CD4-positive, alpha-beta T cell treated with Interferon alpha-2 for 1 hour (primary cell): ENCODE results near the gene MACROD2.

Experiments
- DNase-seq, 2 donors: peaks; one replicate each; pipeline ENCODE4 v3.0.0-alpha.2; 2020 to 2022

The MACROD2 gene

DNA sequence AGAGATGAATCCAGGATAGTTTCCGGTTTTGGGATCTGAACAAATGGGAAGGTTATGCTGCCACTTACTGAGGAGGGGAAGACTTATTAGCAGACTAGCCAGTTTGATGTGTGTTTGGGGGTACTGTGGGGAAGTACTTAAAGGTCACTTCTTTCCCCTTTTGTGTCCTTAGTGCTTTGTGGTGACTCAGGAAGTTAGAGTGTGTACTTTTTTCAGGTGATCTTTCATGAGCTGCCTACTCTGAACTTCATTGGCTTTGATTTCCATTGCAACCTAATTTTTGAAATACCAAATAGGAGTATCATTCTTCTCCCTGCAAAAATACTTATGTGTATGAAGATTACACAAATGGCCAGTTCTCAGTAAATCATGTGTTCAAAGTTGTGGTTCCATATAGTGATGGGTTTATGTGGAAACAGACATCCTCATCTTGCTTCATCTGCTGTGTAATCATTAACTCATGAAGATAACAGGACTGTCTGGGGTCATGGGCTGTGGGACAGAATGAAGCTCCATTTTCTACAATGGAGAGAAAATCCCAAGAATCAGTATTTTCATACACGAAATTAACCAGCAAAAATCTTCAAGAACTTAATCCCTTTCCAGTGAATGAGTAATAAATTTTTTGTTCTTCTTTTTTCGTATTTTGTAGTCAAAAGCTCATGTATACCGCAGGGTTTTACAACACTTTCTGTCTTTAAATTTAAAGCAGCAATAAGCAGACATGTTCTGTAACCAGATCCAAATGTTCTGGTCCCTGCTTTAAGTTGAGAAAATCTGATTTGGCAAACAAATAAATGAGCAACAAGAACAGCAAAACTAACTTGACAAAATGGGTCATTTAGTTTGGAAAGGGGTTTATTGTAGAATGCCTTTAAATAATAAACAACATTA, 614.3 kb downstream of the MACROD2 start:
- no peak for DNase-seq

DNA sequence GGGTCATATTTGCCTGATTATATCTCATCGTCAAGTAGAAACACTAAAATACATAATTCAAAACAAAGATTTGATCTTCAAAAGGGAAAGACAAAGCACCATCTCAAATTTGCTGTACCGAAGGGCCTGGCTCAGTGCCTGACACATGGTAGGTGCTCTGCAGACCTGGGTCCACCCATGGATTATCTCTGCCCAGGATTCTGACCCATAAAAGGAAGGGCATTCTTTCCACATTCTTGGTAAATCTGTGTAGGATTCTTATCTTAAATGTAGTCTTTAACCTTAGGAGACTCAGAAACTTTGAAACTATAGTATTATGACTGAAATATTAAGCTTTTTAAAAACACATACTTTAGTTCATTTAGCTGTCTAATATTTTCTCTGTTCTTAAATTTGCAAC, 616.2 kb downstream of the MACROD2 start:
- no peak for DNase-seq

DNA sequence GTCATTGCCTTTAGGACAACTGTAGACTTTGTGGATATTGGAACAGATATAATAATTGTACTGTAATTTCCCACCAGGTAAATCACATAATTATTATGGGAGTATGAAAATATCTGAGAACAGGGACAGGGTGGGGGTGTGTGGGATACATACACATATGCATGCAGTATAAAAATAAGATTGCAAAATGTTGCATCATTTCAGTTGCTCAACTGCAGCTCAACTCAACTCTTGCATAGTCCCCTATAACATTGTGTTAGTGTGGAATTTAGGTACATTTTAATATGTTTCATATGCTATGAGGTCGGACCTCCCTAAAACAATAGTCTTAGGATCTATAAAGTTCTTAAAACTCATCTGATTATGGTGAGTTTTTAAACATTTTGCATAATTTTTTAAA, 617.1 kb downstream of the MACROD2 start:
- no peak for DNase-seq

GRCh38 chr20:14616003-14616402, 620.7 kb downstream of the MACROD2 start:
- no peak for DNase-seq

- no peak for DNase-seq
Measured at GRCh38 chr20:14617123-14617522, 621.8 kb downstream of the MACROD2 start.

GRCh38 chr20:14619411-14619810, 624.1 kb downstream of the MACROD2 start:
- no peak for DNase-seq

GRCh38 chr20:14622796-14623195, 627.5 kb downstream of the MACROD2 start:
- no peak for DNase-seq

GRCh38 chr20:14631011-14631410, 635.7 kb downstream of the MACROD2 start:
- no peak for DNase-seq

DNA sequence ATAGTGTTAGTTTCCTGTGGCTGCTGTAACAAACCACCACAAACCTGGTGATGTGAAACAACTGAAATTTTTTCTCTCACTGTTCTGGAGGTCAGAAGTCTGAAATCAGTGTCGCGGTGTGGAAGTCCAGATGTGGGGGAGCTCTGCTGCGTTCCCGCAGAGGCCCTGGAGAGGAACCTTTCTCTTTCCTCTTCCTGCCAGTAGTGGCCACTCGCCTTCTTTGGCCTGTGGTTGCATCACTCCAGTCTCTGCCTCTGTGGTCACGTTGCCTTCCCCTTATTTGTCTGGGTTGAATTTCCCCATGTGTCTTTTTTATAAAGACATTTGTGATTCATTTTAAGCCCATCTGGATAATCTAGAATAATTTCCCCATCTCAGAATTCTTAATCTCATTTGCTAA, 637.6 kb downstream of the MACROD2 start:
- DNase-seq, result no peak

DNA sequence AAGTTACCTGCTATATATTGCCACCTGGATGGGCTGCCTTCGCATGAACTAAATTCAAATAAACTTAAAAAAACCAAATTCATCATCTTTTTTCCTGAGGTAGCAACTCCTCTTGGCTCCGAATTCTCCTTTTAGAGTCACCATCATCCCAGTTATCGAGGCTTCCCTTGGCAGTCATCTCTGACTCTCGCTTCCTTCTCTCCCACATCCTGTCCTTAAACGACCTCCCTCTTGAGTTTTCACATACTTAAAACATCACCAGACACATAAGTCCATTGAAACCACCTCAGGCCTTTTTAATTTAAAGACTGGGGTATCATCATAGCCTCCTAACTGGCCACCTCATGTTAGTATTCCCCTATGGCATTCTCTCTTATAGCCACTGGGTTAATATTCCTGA, 638.2 kb downstream of the MACROD2 start:
- no peak for DNase-seq

- no peak for DNase-seq
Measured at GRCh38 chr20:14634665-14635064, 639.3 kb downstream of the MACROD2 start.

DNA sequence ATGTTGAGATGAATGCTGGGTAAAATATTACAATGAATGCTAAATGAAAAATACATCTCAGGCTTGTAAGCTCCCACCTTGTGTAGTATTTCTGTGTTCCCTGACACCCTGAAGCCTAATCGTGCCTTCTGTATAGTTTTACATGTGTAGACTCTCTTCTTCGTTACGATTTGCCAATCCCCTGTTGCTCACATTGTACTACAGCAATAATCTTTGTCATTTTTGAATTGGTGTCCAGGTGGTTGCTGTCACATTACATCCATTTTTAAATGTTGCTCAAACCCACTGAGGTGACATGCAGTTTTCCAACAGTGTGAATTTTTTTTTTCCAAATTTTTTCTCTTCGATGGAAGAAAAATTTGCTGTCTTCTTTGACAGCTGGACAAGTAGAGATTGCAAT, 642.1 kb downstream of the MACROD2 start:
- DNase-seq, result no peak

GRCh38 chr20:14643146-14643545, 647.8 kb downstream of the MACROD2 start:
- no peak for DNase-seq

DNA sequence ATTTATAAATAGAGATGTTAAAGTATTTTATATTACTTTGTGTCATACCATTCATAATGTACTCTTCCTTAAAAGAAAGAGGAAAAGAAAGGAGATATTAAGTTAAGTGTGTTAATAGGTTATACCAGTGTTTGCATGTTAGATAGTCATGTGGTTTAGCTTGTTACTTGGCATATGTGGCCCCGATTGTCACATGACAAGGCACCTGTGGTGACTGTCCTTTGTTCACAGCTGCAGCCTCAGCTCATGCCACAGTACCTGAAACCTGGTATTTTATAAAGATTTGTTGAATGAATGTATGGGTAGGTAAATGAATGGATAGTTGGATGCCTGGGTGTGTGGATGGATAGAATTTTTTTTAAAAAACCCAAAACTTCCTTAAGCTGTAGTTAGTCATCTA, 648.2 kb downstream of the MACROD2 start:
- no peak for DNase-seq

DNA sequence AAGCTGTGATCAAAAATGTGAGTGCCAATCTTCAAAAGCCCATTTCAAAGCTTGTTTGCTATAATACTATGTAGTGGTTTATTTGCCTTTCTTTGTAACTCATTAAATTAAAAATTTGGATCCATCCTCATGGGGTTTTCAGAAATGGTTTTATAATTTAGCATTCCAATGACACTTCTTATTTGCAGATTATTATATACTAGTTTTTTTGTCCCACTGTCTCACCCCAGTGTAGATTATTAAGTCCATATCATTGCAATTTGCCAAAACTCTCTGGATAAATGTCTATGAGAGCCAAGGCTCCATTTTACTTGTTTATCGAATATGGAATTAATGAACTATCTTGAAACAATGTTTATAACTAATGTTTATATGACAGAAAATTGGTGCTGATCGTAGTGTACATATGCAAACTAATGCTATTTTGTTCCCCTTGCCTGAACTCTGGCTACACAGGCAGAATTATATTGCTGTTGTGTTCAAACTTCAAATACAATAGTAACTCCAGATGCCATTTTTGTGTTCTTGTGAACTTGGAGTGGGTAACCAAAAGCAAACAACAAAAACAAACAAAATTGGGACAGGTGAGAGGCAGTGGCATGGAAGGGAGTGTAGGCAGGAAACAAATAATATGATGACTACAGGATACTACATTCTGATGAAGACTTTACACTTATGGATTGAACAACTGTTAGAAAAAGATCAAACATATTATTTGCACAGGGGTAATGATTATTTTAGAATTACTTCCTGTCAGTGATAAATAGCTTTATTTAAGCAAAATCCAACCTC, 649.2 kb downstream of the MACROD2 start:
- no peak for DNase-seq

DNA sequence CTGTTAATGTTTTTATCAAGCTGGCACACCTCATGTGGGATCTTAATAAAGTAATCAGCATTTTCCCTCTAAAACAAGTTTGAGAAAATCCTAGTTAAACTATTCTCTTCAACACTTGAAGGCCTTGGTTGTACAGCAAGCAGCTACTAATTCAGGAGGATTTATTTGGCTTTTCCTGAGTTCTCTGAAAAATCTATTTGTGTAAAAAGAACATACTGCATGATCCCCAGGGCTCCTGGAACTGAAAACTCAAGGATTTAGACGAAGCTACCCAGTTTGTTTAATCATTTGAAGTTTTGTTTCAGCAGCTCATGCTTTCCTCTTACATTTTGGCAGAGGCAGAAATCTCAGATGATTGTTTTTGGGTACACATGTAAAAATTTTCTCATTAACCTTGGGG, 651.7 kb downstream of the MACROD2 start:
- no peak for DNase-seq

GRCh38 chr20:14649662-14650061, 654.3 kb downstream of the MACROD2 start:
- DNase-seq, result no peak

- DNase-seq, result no peak
Measured at GRCh38 chr20:14657266-14658005, 662.1 kb downstream of the MACROD2 start.

GRCh38 chr20:14664101-14664500, 668.8 kb downstream of the MACROD2 start:
- DNase-seq, result no peak

- DNase-seq, result no peak
Measured at GRCh38 chr20:14666696-14667095, 671.4 kb downstream of the MACROD2 start.

DNA sequence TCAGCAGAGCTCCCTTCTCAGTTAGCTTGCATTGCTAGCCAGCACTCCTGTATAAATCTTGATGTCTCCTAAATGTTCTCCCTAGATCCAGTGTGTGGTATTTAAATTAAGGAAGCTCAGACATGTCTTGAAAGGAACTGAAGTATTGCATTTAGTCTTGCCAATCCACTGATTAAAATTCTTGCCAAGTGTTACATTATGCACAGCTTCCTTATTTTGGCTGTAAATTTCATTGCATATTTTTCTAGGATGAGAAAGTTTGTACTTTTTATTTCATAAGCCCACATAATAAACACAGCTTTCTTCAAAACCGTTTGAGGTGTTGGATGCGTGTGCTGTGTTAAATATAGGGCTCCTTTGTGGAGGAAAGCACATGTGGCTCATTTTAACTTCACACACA, 671.9 kb downstream of the MACROD2 start:
- DNase-seq, result no peak

- DNase-seq, result no peak
Measured at GRCh38 chr20:14672066-14672465, 676.8 kb downstream of the MACROD2 start.

DNA sequence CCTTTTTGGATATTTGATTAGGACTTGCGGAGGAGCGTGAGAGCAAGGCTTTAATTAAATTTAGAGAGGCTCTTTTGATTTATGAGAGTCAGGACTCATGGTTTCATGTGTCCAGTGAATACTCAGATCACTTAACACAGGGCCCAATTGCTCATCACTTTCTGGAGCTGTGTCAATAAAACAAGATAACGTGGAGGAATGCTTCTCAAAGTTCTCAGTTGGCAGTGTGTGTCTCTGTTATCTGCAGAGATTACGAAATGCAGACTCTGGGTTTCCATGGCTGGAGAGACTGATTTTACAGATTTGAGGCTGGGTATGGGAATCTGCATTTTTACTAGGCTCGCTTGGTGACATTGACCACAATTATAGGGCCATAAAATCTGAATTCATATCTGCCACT, 677.8 kb downstream of the MACROD2 start:
- DNase-seq, result no peak
